K562 (cell line): Measurements from ENCODE around the gene LTBR. TPM values are rescaled to one million over a fixed set of nuclear protein-coding genes. Genes with fewer than 3 reads are reported as not detected.
A peak's percentile ranks its signal among the peaks of the same experiment; 100 is the strongest.

Source experiments
- CBFA2T3 ChIP-seq: fragments of 450-650 bp; IDR thresholded peaks from 2 replicates; pipeline ENCODE4 v1.6.1; 2017
- CBX5 ChIP-seq: IDR thresholded peaks from 2 replicates; pipeline ENCODE4 v1.6.1; 2014; ENCODE audit warnings: low read depth, borderline replicate concordance
- ETV1 ChIP-seq: fragments of 450-650 bp; conservative IDR thresholded peaks from 2 replicates; pipeline ENCODE4 v1.6.1; 2016; ENCODE audit warnings: missing genetic modification characterization, control low read depth, low read depth, missing compliant biosample characterization
- FOSL1 ChIP-seq: fragments of 200-800 bp; sonication (Bioruptor generic); conservative IDR thresholded peaks from 2 replicates; pipeline ENCODE4 v1.6.1; 2016; ENCODE audit warnings: missing genetic modification characterization, missing compliant biosample characterization
- FOXK1 ChIP-seq: sonication (generic); formaldehyde crosslinking; IDR thresholded peaks from 2 replicates; pipeline ENCODE4 v1.8.0; 2022; ENCODE audit warnings: missing genetic modification reagents, mild to moderate bottlenecking, borderline replicate concordance
- NBN ChIP-seq: fragments of 450-650 bp; IDR thresholded peaks from 2 replicates; pipeline ENCODE4 v1.6.1; 2016; ENCODE audit warnings: low read depth, mild to moderate bottlenecking
- POLR2B ChIP-seq: fragments of 450-650 bp; IDR thresholded peaks from 2 replicates; pipeline ENCODE4 v1.6.1; 2018; ENCODE audit warnings: low read depth; ENCODE audit not compliant: partially characterized antibody
- SUPT5H ChIP-seq: fragments of 450-650 bp; IDR thresholded peaks from 2 replicates; pipeline ENCODE4 v1.6.1; 2016
- YY1 ChIP-seq, 3 experiments: IDR thresholded peaks; 2 replicates each; pipeline ENCODE4 v1.6.1; 2011; ENCODE audit warnings: low read length in 2 of 3, mild to moderate bottlenecking in 2 of 3, moderate library complexity in 2 of 3, borderline replicate concordance in 1 of 3, control low read depth in 1 of 3, low read depth in 1 of 3; ENCODE audit not compliant: insufficient read depth in 3 of 3, insufficient replicate concordance in 2 of 3, control insufficient read depth in 1 of 3, insufficient read length in 1 of 3; ENCODE audit errors: extremely low read depth in 1 of 3
- ZBTB7A ChIP-seq: IDR thresholded peaks from 2 replicates; pipeline ENCODE4 v1.6.1; 2011; ENCODE audit warnings: low read depth, mild to moderate bottlenecking, low read length, moderate library complexity, borderline replicate concordance; ENCODE audit not compliant: control insufficient read depth
- ZNF79 ChIP-seq: fragments of 250-450 bp; sonication (Bioruptor Pico); IDR thresholded peaks from 2 replicates; pipeline ENCODE4 v1.4.0; 2020; ENCODE audit warnings: low read depth, mild to moderate bottlenecking, moderate library complexity
- polyA plus RNA-seq, 8 experiments: library from polyadenylated mRNA; depleted of rRNA in 4 of 8; stranded (reverse) in 5 of 8; unstranded in 3 of 8; fragments of >200 nt; fragmentation: Nextera tagmentation in 2 of 8; fragmentation: Illumina TruSeq in 1 of 8; extraction: Ambion mirVana in 2 of 8; extraction: Trizol in 1 of 8; gene quantifications; 2 replicates each; pipeline versions ENCODE4 v1.2.1 to v1.2.3, GENCODE V29; 2011 to 2014; ENCODE audit warnings: inconsistent platforms in 1 of 8, missing spikeins in 1 of 8
- total RNA-seq, 7 experiments: library from RNA; depleted of rRNA in 6 of 7; stranded (reverse); fragments of >200 nt in 6 of 7; fragmentation: Illumina TruSeq in 2 of 7; extraction: Trizol in 2 of 7; gene quantifications; 2 replicates each; pipeline versions ENCODE4 v1.2.1 to v1.2.3, GENCODE V29; 2011 to 2021; ENCODE audit warnings: low replicate concordance in 1 of 7
- TF ChIP-seq, protein P1 (sequence below), 2 experiments: fragments of 450-650 bp; formaldehyde crosslinking in 1 of 2; IDR thresholded peaks; 2 replicates each; pipeline versions ENCODE4 v1.4.0 to v1.6.1; 2014 to 2020; ENCODE audit warnings: mild to moderate bottlenecking in 2 of 2, borderline replicate concordance in 1 of 2, low read depth in 1 of 2
- TF ChIP-seq, protein P2 (sequence below): sonication (generic); formaldehyde crosslinking; IDR thresholded peaks from 2 replicates; pipeline ENCODE4 v1.5.0; 2020; ENCODE audit warnings: missing genetic modification reagents
- TF ChIP-seq, protein P3 (sequence below): fragments of 450-650 bp; conservative IDR thresholded peaks from 2 replicates; pipeline ENCODE4 v1.6.1; 2016; ENCODE audit warnings: missing genetic modification characterization, low read depth, mild to moderate bottlenecking, control low read depth, missing compliant biosample characterization

LTBR gene
- total and polyA plus RNA-seq, 9 of the 15 experiments (the other 6 are each of a cell fraction or from before 2014, with no cell fraction given): 0.96 to 69.0 (median 35.3) TPM

DNA sequence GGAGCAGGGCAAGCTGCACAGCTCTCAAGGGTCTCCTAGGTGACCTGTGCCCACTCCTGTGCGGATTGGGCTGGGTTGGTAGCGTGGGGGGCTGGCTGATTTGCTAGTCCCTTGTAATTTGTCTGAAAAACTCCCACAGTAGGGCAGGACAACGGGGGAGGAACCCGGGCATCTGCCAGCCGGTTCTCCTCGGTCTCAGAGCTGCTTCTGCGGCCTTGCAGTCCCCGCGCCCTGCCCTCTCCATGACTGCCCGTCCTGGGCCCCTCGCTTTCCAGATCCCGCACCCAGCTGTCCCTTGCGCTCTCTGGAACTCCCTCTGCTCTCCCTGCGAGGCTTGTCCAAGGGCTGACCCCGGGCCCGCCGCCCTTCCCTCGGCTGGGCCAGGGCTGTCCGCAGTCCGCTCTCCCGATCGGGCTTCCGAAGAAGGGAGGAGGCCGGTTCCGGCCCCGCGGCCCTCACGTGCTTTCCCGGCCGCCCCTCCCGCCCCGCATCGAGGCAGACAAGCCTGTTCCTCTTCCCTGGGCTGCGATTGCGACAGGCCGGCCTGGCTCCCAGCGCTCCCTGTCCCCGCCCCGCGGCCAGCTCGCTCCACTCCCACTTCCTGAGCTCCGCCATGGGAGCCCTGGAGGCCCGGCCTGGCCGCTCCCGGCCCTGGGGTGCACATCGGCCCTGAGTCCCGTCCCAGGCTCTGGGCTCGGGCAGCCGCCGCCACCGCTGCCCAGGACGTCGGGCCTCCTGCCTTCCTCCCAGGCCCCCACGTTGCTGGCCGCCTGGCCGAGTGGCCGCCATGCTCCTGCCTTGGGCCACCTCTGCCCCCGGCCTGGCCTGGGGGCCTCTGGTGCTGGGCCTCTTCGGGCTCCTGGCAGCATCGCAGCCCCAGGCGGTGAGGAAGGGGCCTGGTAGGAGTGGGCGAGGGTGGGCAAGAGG lies at the start of gene LTBR (continued):
- TF ChIP-seq, protein P1, sequence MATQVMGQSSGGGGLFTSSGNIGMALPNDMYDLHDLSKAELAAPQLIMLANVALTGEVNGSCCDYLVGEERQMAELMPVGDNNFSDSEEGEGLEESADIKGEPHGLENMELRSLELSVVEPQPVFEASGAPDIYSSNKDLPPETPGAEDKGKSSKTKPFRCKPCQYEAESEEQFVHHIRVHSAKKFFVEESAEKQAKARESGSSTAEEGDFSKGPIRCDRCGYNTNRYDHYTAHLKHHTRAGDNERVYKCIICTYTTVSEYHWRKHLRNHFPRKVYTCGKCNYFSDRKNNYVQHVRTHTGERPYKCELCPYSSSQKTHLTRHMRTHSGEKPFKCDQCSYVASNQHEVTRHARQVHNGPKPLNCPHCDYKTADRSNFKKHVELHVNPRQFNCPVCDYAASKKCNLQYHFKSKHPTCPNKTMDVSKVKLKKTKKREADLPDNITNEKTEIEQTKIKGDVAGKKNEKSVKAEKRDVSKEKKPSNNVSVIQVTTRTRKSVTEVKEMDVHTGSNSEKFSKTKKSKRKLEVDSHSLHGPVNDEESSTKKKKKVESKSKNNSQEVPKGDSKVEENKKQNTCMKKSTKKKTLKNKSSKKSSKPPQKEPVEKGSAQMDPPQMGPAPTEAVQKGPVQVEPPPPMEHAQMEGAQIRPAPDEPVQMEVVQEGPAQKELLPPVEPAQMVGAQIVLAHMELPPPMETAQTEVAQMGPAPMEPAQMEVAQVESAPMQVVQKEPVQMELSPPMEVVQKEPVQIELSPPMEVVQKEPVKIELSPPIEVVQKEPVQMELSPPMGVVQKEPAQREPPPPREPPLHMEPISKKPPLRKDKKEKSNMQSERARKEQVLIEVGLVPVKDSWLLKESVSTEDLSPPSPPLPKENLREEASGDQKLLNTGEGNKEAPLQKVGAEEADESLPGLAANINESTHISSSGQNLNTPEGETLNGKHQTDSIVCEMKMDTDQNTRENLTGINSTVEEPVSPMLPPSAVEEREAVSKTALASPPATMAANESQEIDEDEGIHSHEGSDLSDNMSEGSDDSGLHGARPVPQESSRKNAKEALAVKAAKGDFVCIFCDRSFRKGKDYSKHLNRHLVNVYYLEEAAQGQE (IDR thresholded peaks at IDR 0.05; ENCODE audit: borderline replicate concordance): peak; percentile 42; the same call in 1 of the 2 replicates
- TF ChIP-seq, protein P1 (CRISPR knock-in tag; IDR thresholded peaks at IDR 0.05; ENCODE audit: low read depth): no peak
- peak; percentile 80 for TF ChIP-seq ETV1 (tag)
- no peak for TF ChIP-seq ZNF79 (CRISPR knock-in tag)
- 0 out of 2 replicates have a peak, but pooled peaks have one; percentile 15 for TF ChIP-seq FOSL1
- peak in 1 of 3 experiments; percentile 87 for TF ChIP-seq YY1 (IDR thresholded peaks at IDR 0.05; ENCODE audit: borderline replicate concordance in 1 of 3, control insufficient read depth in 1 of 3, extremely low read depth in 1 of 3, insufficient read depth in 3 of 3, insufficient read length in 1 of 3, insufficient replicate concordance in 2 of 3, low read depth in 1 of 3, low read length in 2 of 3)
- no peak for TF ChIP-seq FOXK1 (CRISPR knock-in tag)
- peak; percentile 26; the same call in 1 of the 2 replicates for TF ChIP-seq CBFA2T3
- 0 out of 2 replicates have a peak, but pooled peaks have one; percentile 33 for TF ChIP-seq NBN
- TF ChIP-seq ZBTB7A: peak; percentile 12; the same call in 1 of the 2 replicates
- TF ChIP-seq, protein P2, sequence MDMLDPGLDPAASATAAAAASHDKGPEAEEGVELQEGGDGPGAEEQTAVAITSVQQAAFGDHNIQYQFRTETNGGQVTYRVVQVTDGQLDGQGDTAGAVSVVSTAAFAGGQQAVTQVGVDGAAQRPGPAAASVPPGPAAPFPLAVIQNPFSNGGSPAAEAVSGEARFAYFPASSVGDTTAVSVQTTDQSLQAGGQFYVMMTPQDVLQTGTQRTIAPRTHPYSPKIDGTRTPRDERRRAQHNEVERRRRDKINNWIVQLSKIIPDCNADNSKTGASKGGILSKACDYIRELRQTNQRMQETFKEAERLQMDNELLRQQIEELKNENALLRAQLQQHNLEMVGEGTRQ: peak; percentile 79
- TF ChIP-seq CBX5: no peak
- TF ChIP-seq, protein P3, sequence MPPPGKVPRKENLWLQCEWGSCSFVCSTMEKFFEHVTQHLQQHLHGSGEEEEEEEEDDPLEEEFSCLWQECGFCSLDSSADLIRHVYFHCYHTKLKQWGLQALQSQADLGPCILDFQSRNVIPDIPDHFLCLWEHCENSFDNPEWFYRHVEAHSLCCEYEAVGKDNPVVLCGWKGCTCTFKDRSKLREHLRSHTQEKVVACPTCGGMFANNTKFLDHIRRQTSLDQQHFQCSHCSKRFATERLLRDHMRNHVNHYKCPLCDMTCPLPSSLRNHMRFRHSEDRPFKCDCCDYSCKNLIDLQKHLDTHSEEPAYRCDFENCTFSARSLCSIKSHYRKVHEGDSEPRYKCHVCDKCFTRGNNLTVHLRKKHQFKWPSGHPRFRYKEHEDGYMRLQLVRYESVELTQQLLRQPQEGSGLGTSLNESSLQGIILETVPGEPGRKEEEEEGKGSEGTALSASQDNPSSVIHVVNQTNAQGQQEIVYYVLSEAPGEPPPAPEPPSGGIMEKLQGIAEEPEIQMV: no peak
- TF ChIP-seq SUPT5H: peak; percentile 72
- TF ChIP-seq POLR2B: peak; percentile 57
